ENCODE results near the gene ADAP2. TPM values are rescaled to one million over a fixed set of nuclear protein-coding genes. Genes with fewer than 3 reads are reported as not detected.
"Not testable (repeated sequence)": the region's sequence is repeated elsewhere in the genome, so short reads cannot be mapped to it uniquely, and the experiment has no call there.

ADAP2 gene
- 1 to 10 TPM in 1 of 2 experiments, under 1 TPM in 1; 0.89 to 1.6 TPM for total RNA-seq

GRCh38 chr17:30921544-30922196, at the start of gene ADAP2:
Gene ADAP2 (plus strand): TSS chr17:30921945. CDS start chr17:30922015, 70 bp downstream.
- Mint-ChIP-seq H3K27ac (no peak within 1 kb of the TSS), H3K4me1 (peaks cover 8% of the 10 kb centered on the region), H3K4me3 (peak within 1 kb of the TSS; percentile 59), H3K27me3 (peaks cover 56% of the 10 kb centered on the region), H3K9me3 (ENCODE audit: low read depth) (no peaks in the 10 kb centered on the region), H3K36me3 (no peaks in the 10 kb centered on the region)
- DNase-seq, result no peak
- CTCF ChIA-PET, result no interaction called here
- peak; percentile 56 for ATAC-seq

GRCh38 chr17:30886187-30886586, 35.6 kb upstream of the ADAP2 start:
- Mint-ChIP-seq H3K27ac (no peak overlapping the region), H3K36me3 (peaks cover 21% of the 10 kb centered on the region), H3K4me1 (no peaks in the 10 kb centered on the region), H3K9me3 (ENCODE audit: low read depth) (no peaks in the 10 kb centered on the region), H3K27me3 (no peaks in the 10 kb centered on the region), H3K4me3 (no peak overlapping the region)
- no peak for DNase-seq
- CTCF ChIA-PET, result interaction anchor here (1.3 to 1.7 kb wide), 3 partner anchors 9 to 182 kb away, joined by 3 to 6 read pairs (median 4); no protein-coding TSS in a partner anchor
- ATAC-seq, result no peak

GRCh38 chr17:30894236-30894635, 27.5 kb upstream of the ADAP2 start:
- CTCF ChIA-PET, result interaction anchor here (1.7 kb wide), 1 partner anchor 8 kb away, joined by 4 read pairs; no protein-coding TSS in a partner anchor
- H3K27ac Mint-ChIP-seq, result no peak overlapping the region
- no peaks in the 10 kb centered on the region for H3K4me1 Mint-ChIP-seq
- H3K9me3 Mint-ChIP-seq (ENCODE audit: low read depth), result no peaks in the 10 kb centered on the region
- H3K36me3 Mint-ChIP-seq, result peaks cover 32% of the 10 kb centered on the region
- ATAC-seq, result no peak
- no peak for DNase-seq
- H3K27me3 Mint-ChIP-seq, result no peaks in the 10 kb centered on the region
- no peak overlapping the region for H3K4me3 Mint-ChIP-seq

GRCh38 chr17:30897311-30897710, 24.4 kb upstream of the ADAP2 start:
- Mint-ChIP-seq H3K4me3 (no peak overlapping the region), H3K27ac (no peak overlapping the region), H3K36me3 (peaks cover 41% of the 10 kb centered on the region), H3K9me3 (ENCODE audit: low read depth) (no peaks in the 10 kb centered on the region), H3K4me1 (peaks cover 11% of the 10 kb centered on the region), H3K27me3 (no peaks in the 10 kb centered on the region)
- ATAC-seq (no peak), DNase-seq (no peak)
- CTCF ChIA-PET, result no interaction called here

DNA sequence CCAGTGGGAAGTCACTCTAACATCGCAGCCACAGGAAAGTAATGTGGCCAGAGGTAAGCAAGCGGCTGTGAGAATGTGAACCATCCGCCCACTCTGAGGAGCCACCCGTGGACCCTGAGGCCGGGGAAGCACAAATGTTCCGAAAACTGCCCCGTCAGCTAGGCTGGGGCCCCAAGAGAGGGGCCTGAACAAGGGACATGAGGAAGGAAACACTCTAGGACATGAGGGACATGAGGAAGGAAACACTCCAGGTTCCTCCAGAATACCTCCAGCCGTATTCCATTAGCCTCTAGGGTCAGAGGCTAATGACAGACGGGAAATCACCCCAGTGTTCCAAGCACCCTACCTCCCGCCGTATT, 16.0 kb upstream of the ADAP2 start:
- Mint-ChIP-seq H3K27ac (peak overlapping the region; percentile 88), H3K36me3 (peaks cover 17% of the 10 kb centered on the region), H3K4me3 (peak overlapping the region; percentile 92), H3K27me3 (no peaks in the 10 kb centered on the region), H3K4me1 (peaks cover 43% of the 10 kb centered on the region), H3K9me3 (ENCODE audit: low read depth) (no peaks in the 10 kb centered on the region)
- ATAC-seq (peak; percentile 28), DNase-seq (peak; percentile 45)
- CTCF ChIA-PET, result interaction anchor here (1.0 kb wide), 1 partner anchor 12 kb away, joined by 3 read pairs; no protein-coding TSS in a partner anchor

DNA sequence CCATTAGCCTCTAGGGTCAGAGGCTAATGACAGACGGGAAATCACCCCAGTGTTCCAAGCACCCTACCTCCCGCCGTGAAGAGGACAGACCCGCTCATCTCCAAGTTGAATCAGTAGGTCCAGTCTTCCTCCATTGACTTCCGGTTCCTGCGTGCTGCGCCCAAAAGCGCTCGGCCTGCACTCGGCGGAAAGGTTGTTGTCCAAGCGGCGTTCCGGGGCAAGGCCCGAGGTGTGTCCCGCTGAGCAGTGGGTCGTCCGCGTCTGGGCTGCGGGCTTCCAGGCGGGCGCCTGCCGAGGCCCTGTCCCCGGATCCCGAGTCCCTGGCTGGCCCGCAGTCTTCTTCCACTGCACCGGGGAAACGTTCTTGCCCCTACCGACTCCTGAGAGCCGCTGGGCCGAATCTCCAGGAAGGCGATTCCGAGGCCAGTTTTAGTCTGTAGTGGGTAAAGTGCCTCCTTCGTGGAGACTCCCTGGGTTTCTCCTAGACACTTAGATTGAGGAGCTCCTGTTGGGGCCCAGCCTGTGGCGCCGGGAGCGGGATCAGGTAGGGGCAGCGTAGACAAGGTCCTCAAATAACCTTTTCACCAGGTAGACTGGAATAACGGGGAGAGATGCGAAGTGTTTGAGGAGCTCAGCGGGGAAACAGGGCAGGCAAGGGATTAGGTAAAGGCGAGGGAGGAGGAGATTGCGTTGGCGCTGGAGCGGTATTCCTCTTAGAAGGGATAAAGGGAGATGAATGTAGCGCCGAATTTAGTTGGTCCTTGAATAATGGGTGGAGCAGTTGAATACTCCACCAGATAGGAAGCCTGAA, 15.4 kb upstream of the ADAP2 start, which contains the start of gene TEFM:
Gene TEFM, minus strand, starts transcription at position 138 of the 811 bp plus-strand sequence. Its CDS starts 40 bp downstream, at position 98.
- Mint-ChIP-seq H3K27ac (peak within 1 kb of the TSS; percentile 88), H3K27me3 (no peaks in the 10 kb centered on the region), H3K9me3 (ENCODE audit: low read depth) (no peaks in the 10 kb centered on the region), H3K4me1 (peaks cover 42% of the 10 kb centered on the region), H3K4me3 (peak within 1 kb of the TSS; percentile 92), H3K36me3 (peaks cover 14% of the 10 kb centered on the region)
- ATAC-seq (peak; percentile 99), DNase-seq (peak; percentile 93)
- CTCF ChIA-PET, result interaction anchor here (1.0 kb wide), 1 partner anchor 62 kb away, joined by 3 read pairs; no protein-coding TSS in a partner anchor

- H3K27ac Mint-ChIP-seq, result no peak overlapping the region
- DNase-seq (no peak), ATAC-seq (no peak)
- H3K4me3 Mint-ChIP-seq, result no peak overlapping the region
- CTCF ChIA-PET, result interaction anchor here (0.6 kb wide), 1 partner anchor 943 kb away, joined by 3 read pairs; no protein-coding TSS in a partner anchor
- no peaks in the 10 kb centered on the region for H3K27me3 Mint-ChIP-seq
- peaks cover 27% of the 10 kb centered on the region for H3K4me1 Mint-ChIP-seq
- no peaks in the 10 kb centered on the region for H3K9me3 Mint-ChIP-seq (ENCODE audit: low read depth)
- H3K36me3 Mint-ChIP-seq, result no peaks in the 10 kb centered on the region
Observed at GRCh38 chr17:30908717-30909420, 12.9 kb upstream of the ADAP2 start.

DNA sequence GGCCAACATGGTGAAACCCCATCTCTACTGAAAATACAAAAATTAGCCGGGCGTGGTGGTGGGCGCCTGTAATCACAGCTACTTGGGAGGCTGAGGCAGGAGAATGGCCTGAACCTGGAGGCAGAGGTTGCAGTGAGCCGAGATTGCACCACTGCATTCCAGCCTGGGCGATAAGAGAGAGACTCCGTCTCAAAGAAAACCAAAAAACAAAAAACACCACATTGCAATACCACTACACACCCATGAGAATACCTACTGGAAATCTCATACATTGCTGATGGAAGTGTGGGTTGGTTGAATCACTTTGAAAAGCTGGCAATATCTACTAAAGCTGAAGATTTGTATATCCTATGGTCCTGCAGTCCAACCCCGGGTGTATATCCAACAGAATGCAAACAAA, 11.6 kb upstream of the ADAP2 start:
- peaks cover 20% of the 10 kb centered on the region for H3K4me1 Mint-ChIP-seq
- ATAC-seq; H3K36me3 Mint-ChIP-seq; H3K27me3 Mint-ChIP-seq; H3K4me3 Mint-ChIP-seq; H3K27ac Mint-ChIP-seq; H3K9me3 Mint-ChIP-seq (ENCODE audit: low read depth); DNase-seq: not testable (repeated sequence)
- CTCF ChIA-PET, result interaction anchor here (0.6 kb wide), 1 partner anchor 25 kb away, joined by 3 read pairs; no protein-coding TSS in a partner anchor

DNA sequence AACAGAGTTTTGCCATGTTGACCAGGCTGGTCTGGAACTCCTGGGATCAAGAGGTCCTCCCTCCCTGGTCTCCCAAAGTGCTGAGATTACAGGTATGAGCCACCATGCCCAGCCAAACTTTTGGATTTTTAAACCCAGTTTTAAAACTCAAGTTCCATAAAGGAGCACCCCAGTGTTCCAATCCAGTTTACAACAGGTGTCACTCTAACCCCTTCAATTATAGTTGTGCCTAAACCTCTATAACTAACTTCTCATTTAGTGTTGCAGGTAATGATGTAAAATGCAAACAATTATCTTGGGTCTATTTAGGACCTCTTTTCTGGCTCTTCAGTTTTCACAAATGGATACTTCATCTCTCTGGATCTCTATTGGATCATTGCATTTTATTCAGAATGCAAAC, 7.8 kb upstream of the ADAP2 start:
- DNase-seq (no peak), ATAC-seq (no peak)
- H3K4me3 Mint-ChIP-seq, result no peak overlapping the region
- H3K27me3 Mint-ChIP-seq, result peaks cover 4% of the 10 kb centered on the region
- H3K4me1 Mint-ChIP-seq, result peaks cover under 1% of the 10 kb centered on the region
- CTCF ChIA-PET, result no interaction called here
- H3K27ac Mint-ChIP-seq, result no peak overlapping the region
- no peaks in the 10 kb centered on the region for H3K36me3 Mint-ChIP-seq
- no peaks in the 10 kb centered on the region for H3K9me3 Mint-ChIP-seq (ENCODE audit: low read depth)

GRCh38 chr17:30915833-30916611, 5.7 kb upstream of the ADAP2 start:
- CTCF ChIA-PET, result no interaction called here
- no peaks in the 10 kb centered on the region for H3K9me3 Mint-ChIP-seq (ENCODE audit: low read depth)
- no peak for ATAC-seq
- H3K27ac Mint-ChIP-seq, result no peak overlapping the region
- no peaks in the 10 kb centered on the region for H3K36me3 Mint-ChIP-seq
- no peak overlapping the region for H3K4me3 Mint-ChIP-seq
- H3K4me1 Mint-ChIP-seq, result no peaks in the 10 kb centered on the region
- no peak for DNase-seq
- peaks cover 18% of the 10 kb centered on the region for H3K27me3 Mint-ChIP-seq

- no peak overlapping the region for H3K27ac Mint-ChIP-seq
- DNase-seq (no peak), ATAC-seq (no peak)
- CTCF ChIA-PET, result interaction anchor here (0.8 kb wide), 1 partner anchor 12 kb away, joined by 3 read pairs; no protein-coding TSS in a partner anchor
- H3K9me3 Mint-ChIP-seq (ENCODE audit: low read depth), result no peaks in the 10 kb centered on the region
- no peaks in the 10 kb centered on the region for H3K36me3 Mint-ChIP-seq
- peaks cover 3% of the 10 kb centered on the region for H3K4me1 Mint-ChIP-seq
- peaks cover 24% of the 10 kb centered on the region for H3K27me3 Mint-ChIP-seq
- H3K4me3 Mint-ChIP-seq, result no peak overlapping the region
Observed at GRCh38 chr17:30917050-30917449, 4.7 kb upstream of the ADAP2 start.

DNA sequence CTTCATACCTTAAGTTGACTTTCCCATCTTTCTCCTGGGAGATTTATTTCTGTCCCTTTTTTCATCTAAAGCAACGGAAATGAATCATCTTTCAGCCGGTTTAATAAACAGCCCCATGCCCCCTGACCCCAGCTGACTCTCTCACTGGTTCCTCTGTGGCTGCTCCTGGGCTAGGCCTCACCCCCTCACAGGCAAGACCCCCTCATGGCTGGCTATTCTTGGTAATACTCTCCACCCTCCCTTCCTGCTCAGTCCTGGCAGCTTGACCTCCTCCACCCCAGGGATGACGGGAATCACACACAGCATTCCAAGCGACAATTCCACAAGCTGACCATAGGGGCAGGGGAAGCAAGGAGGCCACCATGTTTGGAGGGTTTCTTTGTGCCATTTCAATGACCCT, 1.5 kb upstream of the ADAP2 start:
- Mint-ChIP-seq H3K36me3 (no peaks in the 10 kb centered on the region), H3K4me3 (no peak overlapping the region), H3K27me3 (peaks cover 47% of the 10 kb centered on the region), H3K9me3 (ENCODE audit: low read depth) (no peaks in the 10 kb centered on the region), H3K4me1 (peaks cover 8% of the 10 kb centered on the region), H3K27ac (no peak overlapping the region)
- ATAC-seq, result no peak
- CTCF ChIA-PET, result no interaction called here
- no peak for DNase-seq
